B cell (primary cell): Measurements from ENCODE around the gene KRT82. TPM values are rescaled to one million over a fixed set of nuclear protein-coding genes. Genes with fewer than 3 reads are reported as not detected.

Experiments
- ATAC-seq: fragments of 200-7000 bp; cut with Tn5 transposase; one replicate; pipeline ENCODE4 v1.10.0; 2021; ENCODE audit warnings: low read depth, mild to moderate bottlenecking, moderate number of reproducible peaks, moderate library complexity
- CTCF ChIA-PET: fragments of 350-600 bp; sonication (Branson Sonifier 250); formaldehyde crosslinking; loops from one replicate; lab custom pipeline; 2021; ENCODE audit warnings: antibody characterized with exemption, inconsistent platforms; lab: Charles Lee
- POLR2A ChIA-PET: fragments of 350-600 bp; sonication (Branson Sonifier 250); formaldehyde crosslinking; loops from one replicate; lab custom pipeline; 2021; ENCODE audit warnings: antibody characterized with exemption; lab: Charles Lee
- DNase-seq: peaks from one replicate; pipeline ENCODE4 v3.0.0; 2013
- H2AFZ ChIP-seq: 2 replicates; pipeline ENCODE4 v1.6.1; 2012; ENCODE audit warnings: mild to moderate bottlenecking, low read depth, low read length; ENCODE audit not compliant: insufficient read depth, poor library complexity, severe bottlenecking
- H3K27ac ChIP-seq, 2 donors: 1 replicate in 1 of 2; 2 replicates in 1 of 2; pipeline ENCODE4 v1.5.1; 2012 to 2013; ENCODE audit warnings: low read length in 2 of 2, mild to moderate bottlenecking in 2 of 2, moderate library complexity in 1 of 2
- H3K27me3 ChIP-seq, 4 experiments: fragments of 200-600 bp in 1 of 4; sonication (generic) in 1 of 4; replicated peaks in 1 of 4; 1 replicate in 2 of 4; 2 replicates in 2 of 4; pipeline versions ENCODE4 v1.6.1 to v1.7.0; 2013 to 2016; ENCODE audit warnings: low read length in 3 of 4, mild to moderate bottlenecking in 2 of 4, mixed read lengths in 1 of 4, moderate library complexity in 1 of 4; ENCODE audit not compliant: insufficient read depth in 4 of 4, control insufficient read depth in 3 of 4; ENCODE audit errors: control extremely low read depth in 1 of 4
- H3K36me3 ChIP-seq, 2 experiments: replicated peaks in 1 of 2; 1 replicate in 1 of 2; 2 replicates in 1 of 2; pipeline versions ENCODE4 v1.6.1 to v1.7.1; 2013; ENCODE audit warnings: low read length in 1 of 2; ENCODE audit not compliant: insufficient read depth in 2 of 2, control insufficient read depth in 1 of 2; ENCODE audit errors: control extremely low read depth in 1 of 2, extremely low read depth in 1 of 2
- H3K4me1 ChIP-seq, 2 donors: fragments of 200-600 bp in 1 of 2; sonication (generic) in 1 of 2; 1 replicate in 1 of 2; 2 replicates in 1 of 2; pipeline versions ENCODE4 v1.5.1 to v1.6.1; 2013 to 2017; ENCODE audit warnings: low read length in 2 of 2; ENCODE audit not compliant: control insufficient read depth in 2 of 2, insufficient read depth in 2 of 2
- H3K4me2 ChIP-seq: replicated peaks from 2 replicates; pipeline ENCODE3; 2012; ENCODE audit warnings: mild to moderate bottlenecking, low read depth, low read length; ENCODE audit not compliant: poor library complexity, severe bottlenecking
- H3K4me3 ChIP-seq, 5 experiments: fragments of 200-600 bp in 1 of 5; sonication (generic) in 1 of 5; 1 replicate in 3 of 5; 2 replicates in 2 of 5; pipeline versions ENCODE4 v1.5.1 to v1.7.0; 2011 to 2016; ENCODE audit warnings: low read length in 4 of 5, mild to moderate bottlenecking in 4 of 5, low read depth in 2 of 5, control low read depth in 1 of 5, moderate library complexity in 1 of 5; ENCODE audit not compliant: insufficient read depth in 1 of 5; ENCODE audit errors: control extremely low read depth in 1 of 5, extremely low read depth in 1 of 5
- H3K79me2 ChIP-seq: fragments of 200-600 bp; sonication (generic); one replicate; pipeline ENCODE4 v1.6.0; 2016; ENCODE audit warnings: low read length; ENCODE audit not compliant: control insufficient read depth, insufficient read depth
- H3K9ac ChIP-seq: fragments of 200-600 bp; sonication (generic); 2 replicates; pipeline ENCODE4 v1.6.1; 2017; ENCODE audit warnings: mild to moderate bottlenecking, low read length, moderate library complexity
- H3K9me3 ChIP-seq, 3 donors: one replicate each; pipeline versions ENCODE4 v1.6.1 to v1.7.1; 2013; ENCODE audit warnings: low read length in 2 of 3; ENCODE audit not compliant: control insufficient read depth in 2 of 3, insufficient read depth in 1 of 3; ENCODE audit errors: control extremely low read depth in 1 of 3
- H4K20me1 ChIP-seq: 2 replicates; pipeline ENCODE4 v1.6.0; 2012; ENCODE audit warnings: mild to moderate bottlenecking, low read length; ENCODE audit not compliant: insufficient read depth, control insufficient read depth, poor library complexity, severe bottlenecking
- H3K27ac Mint-ChIP-seq: one replicate; pipeline ENCODE4 v1.8.0; 2021; ENCODE audit warnings: mixed read lengths
- H3K27me3 Mint-ChIP-seq: one replicate; pipeline ENCODE4 v1.8.0; 2021; ENCODE audit warnings: mixed read lengths
- H3K4me1 Mint-ChIP-seq: one replicate; pipeline ENCODE4 v1.8.0; 2021; ENCODE audit warnings: mixed read lengths
- H3K4me3 Mint-ChIP-seq: one replicate; pipeline ENCODE4 v1.8.0; 2021; ENCODE audit warnings: mixed read lengths
- H3K9me3 Mint-ChIP-seq: one replicate; pipeline ENCODE4 v1.8.0; 2022; ENCODE audit warnings: mixed read lengths; ENCODE audit not compliant: insufficient read depth
- EZH2 ChIP-seq: IDR thresholded peaks from 2 replicates; pipeline ENCODE4 v1.6.1; 2012; ENCODE audit warnings: borderline replicate concordance, low read depth, mild to moderate bottlenecking, moderate library complexity, low read length; ENCODE audit not compliant: insufficient read depth, poor library complexity, severe bottlenecking
- WGBS: methylation state at CpG from one replicate; pipeline ENCODE4 v1.1.5; 2013; ENCODE audit warnings: missing lambda C conversion rate; ENCODE audit not compliant: insufficient coverage; 5-methylcytosine and 5-hydroxymethylcytosine counted together
- intact Hi-C: fragments of 100-400 bp; cut with micrococcal nuclease; formaldehyde crosslinking; loops from one replicate; pipeline ENCODE4 v1.10.0; 2022
- polyA plus RNA-seq: library from polyadenylated mRNA; depleted of rRNA; stranded (reverse); fragments of >200 nt; gene quantifications from 2 replicates; pipeline ENCODE4 v1.2.3, GENCODE V29; 2012
- total RNA-seq, 2 donors: library from RNA; stranded (reverse); fragments of 120-200 nt in 1 of 2; gene quantifications; 1 replicate in 1 of 2; 2 replicates in 1 of 2; pipeline versions ENCODE4 v1.2.3 to v1.2.4, GENCODE V29; 2013 to 2022
- TF ChIP-seq, protein P1 (sequence below): fragments of 200-600 bp; IDR thresholded peaks from one replicate; pipeline ENCODE4 v1.8.0; 2022; ENCODE audit warnings: antibody characterized with exemption, mild to moderate bottlenecking

The KRT82 gene
- total and polyA plus RNA-seq, 2 donors (not counting 1 experiment from before 2014, with no cell fraction given), result not detected

DNA sequence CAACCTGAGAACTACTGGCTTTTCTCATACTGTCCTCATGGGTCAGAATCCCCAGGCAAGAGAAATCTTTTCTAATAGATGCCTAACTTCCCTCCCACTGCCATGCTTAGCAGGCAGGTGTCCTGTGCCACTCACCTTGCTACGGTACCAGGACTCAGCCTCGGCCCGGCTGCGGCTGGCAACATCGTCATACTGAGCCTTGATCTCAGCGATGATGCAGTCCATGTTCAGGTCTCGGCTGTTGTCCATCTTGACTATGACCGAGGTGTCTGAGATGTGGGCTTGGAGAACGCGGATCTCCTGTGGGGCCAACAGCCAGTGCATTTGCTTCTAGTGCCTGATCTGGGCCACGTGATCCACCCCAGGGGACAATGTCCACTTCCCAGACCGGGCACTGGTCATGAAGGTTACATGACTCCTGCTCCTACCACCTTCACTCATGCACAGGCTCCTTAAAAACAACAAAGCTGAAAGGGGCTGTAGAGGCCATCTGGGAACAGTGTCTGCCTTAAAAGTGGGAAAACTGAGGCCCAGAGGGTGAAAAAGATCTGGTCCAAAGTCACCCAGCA, 42.9 kb downstream of the KRT82 start:
- no peak overlapping the region for H3K4me3 ChIP-seq
- TF ChIP-seq, protein P1, sequence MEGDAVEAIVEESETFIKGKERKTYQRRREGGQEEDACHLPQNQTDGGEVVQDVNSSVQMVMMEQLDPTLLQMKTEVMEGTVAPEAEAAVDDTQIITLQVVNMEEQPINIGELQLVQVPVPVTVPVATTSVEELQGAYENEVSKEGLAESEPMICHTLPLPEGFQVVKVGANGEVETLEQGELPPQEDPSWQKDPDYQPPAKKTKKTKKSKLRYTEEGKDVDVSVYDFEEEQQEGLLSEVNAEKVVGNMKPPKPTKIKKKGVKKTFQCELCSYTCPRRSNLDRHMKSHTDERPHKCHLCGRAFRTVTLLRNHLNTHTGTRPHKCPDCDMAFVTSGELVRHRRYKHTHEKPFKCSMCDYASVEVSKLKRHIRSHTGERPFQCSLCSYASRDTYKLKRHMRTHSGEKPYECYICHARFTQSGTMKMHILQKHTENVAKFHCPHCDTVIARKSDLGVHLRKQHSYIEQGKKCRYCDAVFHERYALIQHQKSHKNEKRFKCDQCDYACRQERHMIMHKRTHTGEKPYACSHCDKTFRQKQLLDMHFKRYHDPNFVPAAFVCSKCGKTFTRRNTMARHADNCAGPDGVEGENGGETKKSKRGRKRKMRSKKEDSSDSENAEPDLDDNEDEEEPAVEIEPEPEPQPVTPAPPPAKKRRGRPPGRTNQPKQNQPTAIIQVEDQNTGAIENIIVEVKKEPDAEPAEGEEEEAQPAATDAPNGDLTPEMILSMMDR, result no peak
- no peak for TF ChIP-seq EZH2
- 97% methylated on average over 11 of the region's 12 CpGs for WGBS
- no peaks in the 10 kb centered on the region for H3K79me2 ChIP-seq
- H3K9ac ChIP-seq, result no peak overlapping the region
- H2AFZ ChIP-seq, result no peak overlapping the region
- CTCF ChIA-PET, result no interaction called here
- intact Hi-C loops, result no loop called here
- ATAC-seq, result no peak
- peaks cover 0 to 10% (median 0%) of the 10 kb centered on the region in 4 experiments for H3K27me3 ChIP-seq
- H3K4me1 ChIP-seq, result peaks cover 15% of the 10 kb centered on the region in 2 donors
- H3K27ac ChIP-seq, result no peak overlapping the region
- no peak for DNase-seq
- no peaks in the 10 kb centered on the region for H3K9me3 ChIP-seq
- no peaks in the 10 kb centered on the region for H3K36me3 ChIP-seq
- H3K4me3 Mint-ChIP-seq, result no peak overlapping the region
- no peaks in the 10 kb centered on the region for H3K9me3 Mint-ChIP-seq
- peaks cover 8% of the 10 kb centered on the region for H3K27me3 Mint-ChIP-seq
- POLR2A ChIA-PET, result no interaction called here
- H3K4me2 ChIP-seq, result no peak overlapping the region
- H4K20me1 ChIP-seq, result no peaks in the 10 kb centered on the region
- peaks cover 17% of the 10 kb centered on the region for H3K4me1 Mint-ChIP-seq
- no peak overlapping the region for H3K27ac Mint-ChIP-seq

DNA sequence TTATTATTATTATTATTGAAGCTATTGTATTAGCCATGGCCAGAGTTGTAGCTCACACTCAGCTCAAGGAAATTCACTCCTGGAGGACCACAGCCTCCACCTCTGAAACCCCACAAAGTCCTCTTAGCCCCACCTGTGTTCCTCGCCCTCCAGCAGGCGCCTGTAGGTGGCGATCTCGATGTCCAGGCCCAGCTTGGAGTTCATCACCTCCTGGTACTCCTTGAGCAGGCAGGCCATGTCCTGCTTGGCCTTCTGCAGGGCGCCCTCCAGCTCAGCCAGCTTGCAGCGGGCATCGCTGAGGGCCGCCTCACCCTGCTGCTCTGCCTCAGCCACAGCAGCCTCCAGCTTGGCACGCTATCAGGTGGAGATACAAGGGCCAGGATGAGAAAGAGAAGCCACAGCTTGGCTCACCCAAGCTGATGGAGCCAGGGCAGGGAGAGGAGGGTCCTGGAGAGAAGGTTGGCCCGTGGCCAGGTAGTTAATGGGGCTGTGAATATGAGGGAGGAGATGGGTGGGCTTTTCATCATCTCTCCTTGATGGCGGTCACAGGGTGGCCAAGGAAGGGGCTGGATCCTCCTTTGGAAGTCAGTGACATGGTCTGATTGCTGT, 43.9 kb downstream of the KRT82 start:
- Histone ChIP-seq H3K36me3 (no peaks in the 10 kb centered on the region), H3K27me3 (peaks cover 0 to 5% (median 0%) of the 10 kb centered on the region in 4 experiments), H3K9me3 (no peaks in the 10 kb centered on the region), H4K20me1 (no peaks in the 10 kb centered on the region), H3K4me1 (peaks cover 20 to 21% of the 10 kb centered on the region in 2 donors), H3K27ac (no peak overlapping the region), H3K9ac (no peak overlapping the region), H3K4me3 (no peak overlapping the region), H3K4me2 (no peak overlapping the region), H3K79me2 (no peaks in the 10 kb centered on the region), H2AFZ (no peak overlapping the region)
- Mint-ChIP-seq H3K9me3 (no peaks in the 10 kb centered on the region), H3K27me3 (peaks cover 8% of the 10 kb centered on the region), H3K4me1 (peaks cover 26% of the 10 kb centered on the region), H3K4me3 (no peak overlapping the region), H3K27ac (no peak overlapping the region)
- WGBS, result 87% methylated on average over 10 of the region's 11 CpGs
- POLR2A ChIA-PET, result no interaction called here
- ATAC-seq (no peak), DNase-seq (no peak)
- CTCF ChIA-PET, result interaction anchor here (0.9 kb wide), 1 partner anchor 8 kb away, joined by 3 read pairs; no protein-coding TSS in a partner anchor
- intact Hi-C loops, result no loop called here
- TF ChIP-seq, protein P1, result no peak
- no peak for TF ChIP-seq EZH2
